NCI-H1694 (cell line): ENCODE data around the gene LSM14B.
"Not testable (repeated sequence)": the region's sequence is repeated elsewhere in the genome, so short reads cannot be mapped to it uniquely, and the experiment has no call there.

Experiments used
- DNase-seq: peaks from one replicate; lab custom pipeline; 2025; lab: John Stamatoyannopoulos, UW

Gene LSM14B

GRCh38 chr20:62147125-62147524 is 24.9 kb downstream of the LSM14B start:
- DNase-seq, result no peak

GRCh38 chr20:62147528-62147927 is 25.3 kb downstream of the LSM14B start:
- no peak for DNase-seq

GRCh38 chr20:62148383-62148782 is 26.1 kb downstream of the LSM14B start:
- DNase-seq, result not testable (repeated sequence)

GRCh38 chr20:62148908-62149314 is 26.6 kb downstream of the LSM14B start:
- no peak for DNase-seq

GRCh38 chr20:62149532-62150309 is 27.4 kb downstream of the LSM14B start:
- DNase-seq, result no peak

GRCh38 chr20:62150310-62150575 is 28.0 kb downstream of the LSM14B start:
- no peak for DNase-seq

- no peak for DNase-seq
Measured at GRCh38 chr20:62151225-62151624, 28.9 kb downstream of the LSM14B start.

GRCh38 chr20:62151835-62152364 is 29.6 kb downstream of the LSM14B start:
- DNase-seq, result no peak

GRCh38 chr20:62155428-62156253 is 33.4 kb downstream of the LSM14B start:
- no peak for DNase-seq

GRCh38 chr20:62156254-62156556 is 33.9 kb downstream of the LSM14B start:
- DNase-seq, result no peak

- peak; percentile 24 for DNase-seq
Measured at GRCh38 chr20:62156592-62157386, 34.5 kb downstream of the LSM14B start.

- no peak for DNase-seq
Measured at GRCh38 chr20:62157387-62158087, 35.3 kb downstream of the LSM14B start.

GRCh38 chr20:62158088-62158400 is 35.8 kb downstream of the LSM14B start:
- DNase-seq, result no peak

GRCh38 chr20:62158541-62158940 is 36.3 kb downstream of the LSM14B start:
- no peak for DNase-seq

- no peak for DNase-seq
Measured at GRCh38 chr20:62159052-62159451, 36.8 kb downstream of the LSM14B start.

GRCh38 chr20:62159839-62160238 is 37.6 kb downstream of the LSM14B start:
- DNase-seq, result no peak

- DNase-seq, result no peak
Measured at GRCh38 chr20:62160253-62160652, 38.0 kb downstream of the LSM14B start.

GRCh38 chr20:62160876-62161275 is 38.6 kb downstream of the LSM14B start:
- DNase-seq, result no peak

- DNase-seq, result no peak
Measured at GRCh38 chr20:62161347-62161746, 39.1 kb downstream of the LSM14B start.

GRCh38 chr20:62162765-62163484 is 40.6 kb downstream of the LSM14B start:
- no peak for DNase-seq

GRCh38 chr20:62163485-62163865 is 41.2 kb downstream of the LSM14B start:
- no peak for DNase-seq
